ENCODE measurements around the gene DMPK.

The DMPK gene

GRCh38 chr19:45782162-45782691 lies at the start of gene DMPK:
Gene DMPK, minus strand, starts transcription at chr19:45782490. Its CDS starts 138 bp downstream, at chr19:45782352.
- no peak for DNase-seq (ENCODE audit: low read depth in 2 of 2, low spot score in 1 of 2)

GRCh38 chr19:45828945-45829344 lies 46.7 kb upstream of the DMPK start:
- no peak for DNase-seq (ENCODE audit: low read depth in 2 of 2, low spot score in 1 of 2)

GRCh38 chr19:45828523-45828922 lies 46.2 kb upstream of the DMPK start:
- no peak for DNase-seq (ENCODE audit: low read depth in 2 of 2, low spot score in 1 of 2)

GRCh38 chr19:45827459-45828093 lies 45.3 kb upstream of the DMPK start:
- no peak for DNase-seq (ENCODE audit: low read depth in 2 of 2, low spot score in 1 of 2)

GRCh38 chr19:45826934-45827333 lies 44.6 kb upstream of the DMPK start:
- no peak for DNase-seq (ENCODE audit: low read depth in 2 of 2, low spot score in 1 of 2)

- DNase-seq (ENCODE audit: low read depth in 2 of 2, low spot score in 1 of 2) = no peak
These were observed 43.9 kb upstream of the DMPK start for GRCh38 chr19:45825917-45826893.

- no peak for DNase-seq (ENCODE audit: low read depth in 2 of 2, low spot score in 1 of 2)
These were observed 42.9 kb upstream of the DMPK start for GRCh38 chr19:45825263-45825605.

- no peak for DNase-seq (ENCODE audit: low read depth in 2 of 2, low spot score in 1 of 2)
These were observed 42.4 kb upstream of the DMPK start for GRCh38 chr19:45824531-45825262.

- DNase-seq (ENCODE audit: low read depth in 2 of 2, low spot score in 1 of 2) = no peak
These were observed 41.8 kb upstream of the DMPK start for GRCh38 chr19:45824041-45824471.

GRCh38 chr19:45823182-45823581 lies 40.9 kb upstream of the DMPK start:
- DNase-seq (ENCODE audit: low read depth in 2 of 2, low spot score in 1 of 2) = no peak

GRCh38 chr19:45822716-45823115 lies 40.4 kb upstream of the DMPK start:
- DNase-seq (ENCODE audit: low read depth in 2 of 2, low spot score in 1 of 2) = no peak

GRCh38 chr19:45821570-45821969 lies 39.3 kb upstream of the DMPK start:
- no peak for DNase-seq (ENCODE audit: low read depth in 2 of 2, low spot score in 1 of 2)

- no peak for DNase-seq (ENCODE audit: low read depth in 2 of 2, low spot score in 1 of 2)
These were observed 38.8 kb upstream of the DMPK start for GRCh38 chr19:45821103-45821521.

GRCh38 chr19:45820413-45821102 lies 38.3 kb upstream of the DMPK start:
- no peak for DNase-seq (ENCODE audit: low read depth in 2 of 2, low spot score in 1 of 2)

- no peak for DNase-seq (ENCODE audit: low read depth in 2 of 2, low spot score in 1 of 2)
These were observed 37.5 kb upstream of the DMPK start for GRCh38 chr19:45819769-45820168.

GRCh38 chr19:45817725-45818301 lies 35.5 kb upstream of the DMPK start:
- DNase-seq (ENCODE audit: low read depth in 2 of 2, low spot score in 1 of 2) = no peak

- peak; percentile 88 to 96 for DNase-seq (ENCODE audit: low read depth in 2 of 2, low spot score in 1 of 2)
These were observed 34.9 kb upstream of the DMPK start for GRCh38 chr19:45817010-45817724.

- DNase-seq (ENCODE audit: low read depth in 2 of 2, low spot score in 1 of 2) = no peak
These were observed 34.1 kb upstream of the DMPK start for GRCh38 chr19:45816236-45817009.
